Stimulated activated naive CD4-positive, alpha-beta T cell treated with Interleukin-2 at 50 U/mL for 16 hours (primary cell): ENCODE data around the gene SYVN1.
A peak's percentile ranks its signal among the peaks of the same experiment; 100 is the strongest.

Experiments
- DNase-seq: peaks from one replicate; lab custom pipeline; 2025; lab: John Stamatoyannopoulos, UW

Gene SYVN1

GRCh38 chr11:65112546-65113360 is 21.6 kb downstream of the SYVN1 start:
- peak; percentile 59 for DNase-seq

- DNase-seq: peak; percentile 94
Measured at GRCh38 chr11:65111744-65112545, 22.4 kb downstream of the SYVN1 start, which contains the start of gene TM7SF2. Gene TM7SF2 (plus strand): TSS chr11:65111872. CDS start chr11:65112016, 144 bp downstream.

- no peak for DNase-seq
Measured at GRCh38 chr11:65111159-65111743, 23.1 kb downstream of the SYVN1 start.

GRCh38 chr11:65110354-65110861 is 23.9 kb downstream of the SYVN1 start:
- DNase-seq: peak; percentile 90

GRCh38 chr11:65109231-65110198 is 24.8 kb downstream of the SYVN1 start:
- no peak for DNase-seq

- DNase-seq: no peak
Measured at GRCh38 chr11:65108469-65109123, 25.7 kb downstream of the SYVN1 start.

- no peak for DNase-seq
Measured at GRCh38 chr11:65107751-65108468, 26.4 kb downstream of the SYVN1 start.

- DNase-seq: no peak
Measured at GRCh38 chr11:65107078-65107477, 27.2 kb downstream of the SYVN1 start.

GRCh38 chr11:65104628-65105027 is 29.7 kb downstream of the SYVN1 start:
- no peak for DNase-seq

- no peak for DNase-seq
Measured at GRCh38 chr11:65103476-65103875, 30.8 kb downstream of the SYVN1 start.

- DNase-seq: no peak
Measured at GRCh38 chr11:65102142-65103095, 31.9 kb downstream of the SYVN1 start.

GRCh38 chr11:65100674-65101350 is 33.5 kb downstream of the SYVN1 start:
- DNase-seq: no peak

GRCh38 chr11:65096926-65097325 is 37.4 kb downstream of the SYVN1 start:
- no peak for DNase-seq

- peak; percentile 82 for DNase-seq
Measured at GRCh38 chr11:65095974-65096806, 38.1 kb downstream of the SYVN1 start, which contains the start of gene VPS51. Gene VPS51 (plus strand): TSS chr11:65096214. CDS start chr11:65096251, 37 bp downstream.

- DNase-seq: no peak
Measured at GRCh38 chr11:65095427-65095826, 38.9 kb downstream of the SYVN1 start.

GRCh38 chr11:65090628-65091027 is 43.7 kb downstream of the SYVN1 start:
- DNase-seq: no peak

- no peak for DNase-seq
Measured at GRCh38 chr11:65089621-65090020, 44.7 kb downstream of the SYVN1 start.
